ENCODE measurements around the gene NGB.

NGB gene

DNA sequence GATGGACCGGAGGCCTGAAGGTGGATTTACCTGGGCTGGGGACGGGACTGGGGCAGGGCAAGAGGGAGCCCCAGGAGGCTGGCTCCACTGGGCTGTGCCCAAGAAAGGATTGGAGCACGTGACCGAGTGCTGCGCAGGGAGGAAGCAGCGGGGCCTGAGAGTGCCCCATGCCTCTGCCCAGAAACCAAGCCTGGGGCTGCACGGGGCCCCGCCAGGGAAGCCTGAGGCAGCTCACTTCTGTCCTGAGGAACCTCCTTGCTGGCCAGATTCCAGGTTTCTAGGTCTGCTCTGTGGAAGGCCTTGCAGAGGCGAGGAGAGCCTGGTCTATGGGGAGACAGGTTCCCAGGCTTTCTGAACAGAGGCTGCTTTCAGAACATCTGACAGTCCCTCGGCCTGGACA, 10.4 kb downstream of the NGB start:
- DNase-seq, result no peak

GRCh38 chr14:77260199-77260598, 10.8 kb downstream of the NGB start:
- DNase-seq, result no peak

GRCh38 chr14:77259025-77259715, 11.8 kb downstream of the NGB start:
- DNase-seq, result no peak

DNA sequence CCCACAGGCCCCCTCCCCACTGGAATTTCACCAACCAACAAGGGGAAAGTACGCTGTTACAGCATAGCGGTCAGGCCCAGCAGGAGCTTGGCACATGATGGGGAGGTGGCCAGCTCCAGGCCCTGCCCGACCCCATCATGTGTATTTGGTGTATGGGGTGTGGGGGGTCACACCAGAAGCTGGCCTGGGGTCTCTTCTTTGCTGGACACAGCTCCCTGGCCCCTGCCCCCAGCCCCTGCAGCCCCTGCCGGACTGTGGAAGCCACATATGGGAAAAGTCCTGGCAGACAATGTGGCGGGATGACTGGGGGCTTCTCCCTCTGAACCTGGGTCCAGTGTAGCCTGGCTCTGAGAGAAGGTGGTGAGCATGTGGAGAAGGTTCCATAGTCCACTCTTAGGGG, 12.4 kb downstream of the NGB start:
- no peak for DNase-seq

- no peak for DNase-seq
These were observed 13.3 kb downstream of the NGB start for GRCh38 chr14:77257700-77258099.

- DNase-seq, result no peak
These were observed 14.3 kb downstream of the NGB start for GRCh38 chr14:77256694-77257093.

GRCh38 chr14:77253333-77254190, 17.4 kb downstream of the NGB start:
- no peak for DNase-seq

- no peak for DNase-seq
These were observed 19.1 kb downstream of the NGB start for GRCh38 chr14:77251870-77252269.

DNA sequence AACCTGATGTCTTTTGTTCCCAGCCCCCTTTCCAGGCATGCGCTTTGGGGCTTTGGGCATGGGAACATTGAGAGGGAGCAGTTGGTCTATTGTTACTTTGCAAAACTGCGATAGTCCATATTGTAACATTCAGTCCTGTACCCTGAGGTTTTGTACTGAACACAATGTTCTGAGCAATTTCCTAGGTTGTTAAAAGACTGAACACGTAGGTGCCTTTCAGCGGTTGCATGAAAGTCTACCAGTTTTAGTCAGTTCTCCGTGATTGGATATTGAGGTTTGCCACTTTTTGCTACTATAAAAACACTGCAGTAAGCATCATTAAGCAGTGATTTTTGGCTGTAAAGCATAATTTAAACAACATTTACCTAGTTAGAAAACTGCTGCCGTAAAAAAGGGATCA, 20.1 kb downstream of the NGB start:
- no peak for DNase-seq

- DNase-seq, result no peak
These were observed 21.7 kb downstream of the NGB start for GRCh38 chr14:77249286-77249685.

DNA sequence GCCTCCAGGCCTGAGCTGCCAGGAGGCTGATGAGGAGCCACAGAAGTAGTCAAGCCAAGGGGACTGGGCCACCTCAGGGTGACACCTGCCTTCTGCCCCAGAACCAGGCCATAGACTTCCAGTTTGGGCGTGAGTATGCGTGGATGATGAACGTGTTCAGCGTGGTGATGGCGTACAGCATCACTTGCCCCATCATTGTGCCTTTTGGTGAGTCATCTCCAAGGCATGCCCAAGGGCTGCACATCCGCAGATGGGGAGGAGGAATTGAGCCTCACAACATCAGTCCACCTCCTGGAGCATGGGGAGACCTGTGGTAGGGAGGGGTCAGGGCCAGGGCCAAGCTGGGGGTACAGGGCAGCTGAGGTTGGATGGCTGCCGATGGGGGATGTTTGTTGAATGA, 22.3 kb downstream of the NGB start:
- DNase-seq, result no peak

GRCh38 chr14:77246784-77247183, 24.2 kb downstream of the NGB start:
- no peak for DNase-seq

- no peak for DNase-seq
These were observed 25.2 kb downstream of the NGB start for GRCh38 chr14:77245820-77246219.

- no peak for DNase-seq
These were observed 27.2 kb downstream of the NGB start for GRCh38 chr14:77243853-77244252.

GRCh38 chr14:77242752-77243151, 28.3 kb downstream of the NGB start:
- DNase-seq, result no peak

GRCh38 chr14:77241955-77242354, 29.1 kb downstream of the NGB start:
- DNase-seq, result no peak

- no peak for DNase-seq
These were observed 30.6 kb downstream of the NGB start for GRCh38 chr14:77240336-77240915.

DNA sequence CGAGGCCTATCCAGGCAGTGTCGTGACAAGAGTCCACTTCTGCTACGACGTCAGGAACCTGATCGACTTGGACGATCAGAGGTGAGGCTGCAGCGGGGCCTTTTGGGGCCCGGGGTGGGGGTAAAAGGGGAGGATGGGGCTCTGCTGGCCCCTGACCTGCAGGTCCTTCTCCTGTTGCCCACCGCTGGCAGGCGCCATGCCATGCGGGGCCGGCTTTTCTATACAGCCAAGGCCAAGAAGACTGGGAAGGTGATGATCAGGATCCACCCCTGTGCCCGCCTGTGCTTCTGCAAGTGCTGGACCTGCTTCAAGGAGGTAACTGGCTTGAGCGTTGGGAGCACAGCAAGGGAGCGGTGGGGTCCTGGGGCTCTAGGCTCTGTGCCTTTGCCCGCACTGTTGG, 31.6 kb downstream of the NGB start:
- DNase-seq, result no peak

GRCh38 chr14:77238996-77239395, 32.0 kb downstream of the NGB start:
- no peak for DNase-seq

GRCh38 chr14:77238356-77238755, 32.6 kb downstream of the NGB start:
- no peak for DNase-seq

DNA sequence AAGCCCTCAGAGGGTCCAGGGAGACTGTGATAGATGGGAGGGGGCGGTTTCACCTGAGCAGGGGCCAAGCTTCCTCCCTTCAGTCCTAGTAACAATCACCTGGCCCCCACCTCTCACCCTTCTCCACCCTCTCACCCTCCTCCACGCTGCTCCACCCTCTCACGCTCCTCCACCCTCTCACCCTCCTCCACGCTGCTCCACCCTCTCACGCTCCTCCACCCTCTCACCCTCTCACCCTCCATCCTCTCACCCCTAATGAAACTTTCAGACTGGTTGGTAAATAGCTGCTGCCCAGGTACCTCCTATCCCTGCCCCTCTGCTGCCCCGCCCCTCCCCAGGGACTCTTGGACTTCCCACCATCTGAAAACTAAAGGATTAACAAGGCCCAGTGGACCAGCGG, 34.2 kb downstream of the NGB start:
- no peak for DNase-seq

GRCh38 chr14:77231721-77232120, 39.3 kb downstream of the NGB start:
- no peak for DNase-seq

GRCh38 chr14:77230914-77231313, 40.1 kb downstream of the NGB start:
- DNase-seq, result no peak

DNA sequence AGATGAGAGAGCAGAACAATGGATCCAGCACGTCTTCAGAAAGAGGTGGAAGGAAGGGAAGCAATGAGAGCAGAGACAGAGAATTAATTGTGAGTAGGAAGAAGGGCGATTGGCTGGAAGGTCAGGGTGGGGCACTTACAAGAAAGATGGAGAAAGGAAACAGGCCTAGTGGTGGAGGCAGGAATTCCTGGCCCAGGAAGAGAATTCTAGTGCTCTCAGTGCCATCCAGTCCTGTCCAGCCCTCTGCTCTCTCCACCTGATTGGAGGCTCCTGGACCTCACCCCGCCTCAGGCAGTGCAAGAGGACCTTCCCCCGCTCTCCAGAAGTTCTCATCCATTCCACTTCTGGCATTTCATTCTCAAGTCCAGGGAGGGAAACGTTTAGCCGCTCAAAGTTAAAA, 43.0 kb downstream of the NGB start:
- DNase-seq, result no peak
